Superior temporal gyrus (tissue), 1 donor: Measurements from ENCODE around the gene NME5.
"Not testable (repeated sequence)": the region's sequence is repeated elsewhere in the genome, so short reads cannot be mapped to it uniquely, and the experiment has no call there.

Source experiments
- DNase-seq: peaks from one replicate; pipeline ENCODE4 v3.0.0-alpha.2; 2016; ENCODE audit errors: extremely low spot score

The NME5 gene

GRCh38 chr5:138078006-138078643 is 61.1 kb downstream of the NME5 start:
- DNase-seq = no peak

GRCh38 chr5:138077064-138077696 is 62.0 kb downstream of the NME5 start:
- peak; percentile 93 for DNase-seq

GRCh38 chr5:138070026-138070425 is 69.2 kb downstream of the NME5 start:
- DNase-seq = not testable (repeated sequence)

GRCh38 chr5:138068742-138069600 is 70.3 kb downstream of the NME5 start:
- peak; percentile 80 for DNase-seq

GRCh38 chr5:138067945-138068344 is 71.3 kb downstream of the NME5 start:
- DNase-seq = no peak
